OCI-LY7 (cell line): ENCODE measurements around the gene SLC6A6. TPM values are rescaled to one million over a fixed set of nuclear protein-coding genes. Genes with fewer than 3 reads are reported as not detected.

Experiments
- BruUV-seq: library from RNA; stranded (reverse); fragments of 400-500 nt; replicated peaks from 2 replicates; lab custom pipeline; 2021; lab: Mats Ljungman, UMichigan
- CTCF ChIA-PET: fragments of 300-600 bp; sonication (Branson Sonifier 250); formaldehyde crosslinking; loops from one replicate; lab custom pipeline; 2022; ENCODE audit warnings: antibody characterized with exemption; ENCODE audit not compliant: unreplicated experiment; lab: Charles Lee
- POLR2A ChIA-PET: fragments of 300-600 bp; sonication (Branson Sonifier 250); formaldehyde crosslinking; loops from one replicate; lab custom pipeline; 2022; ENCODE audit warnings: antibody characterized with exemption; lab: Charles Lee
- DNase-seq: peaks from one replicate; pipeline ENCODE4 v3.0.0-alpha.2; 2015; ENCODE audit warnings: low spot score
- H2AFZ ChIP-seq: fragments of 200-600 bp; sonication (generic), shearing (Covaris generic); 2 replicates; pipeline ENCODE4 v1.6.1; 2014; ENCODE audit warnings: mild to moderate bottlenecking, antibody characterized with exemption, low read length, moderate library complexity
- H3K27ac ChIP-seq: fragments of 200-600 bp; sonication (generic); 2 replicates; pipeline ENCODE4 v1.5.1; 2014; ENCODE audit warnings: mixed run types, low read depth, mild to moderate bottlenecking, moderate library complexity, low read length, inconsistent platforms; ENCODE audit not compliant: poor library complexity, severe bottlenecking
- H3K36me3 ChIP-seq: fragments of 200-600 bp; sonication (generic); 2 replicates; pipeline ENCODE4 v1.6.1; 2014; ENCODE audit warnings: mild to moderate bottlenecking, antibody characterized with exemption, low read length, moderate library complexity, mixed read lengths; ENCODE audit not compliant: insufficient read depth
- H3K4me1 ChIP-seq: fragments of 200-600 bp; sonication (generic); 2 replicates; pipeline ENCODE4 v1.5.1; 2014; ENCODE audit warnings: mild to moderate bottlenecking, low read length; ENCODE audit not compliant: insufficient read depth, poor library complexity, severe bottlenecking
- H3K4me2 ChIP-seq: fragments of 200-600 bp; sonication (generic); 2 replicates; pipeline ENCODE4 v1.6.1; 2014; ENCODE audit warnings: mild to moderate bottlenecking, low read length
- H3K4me3 ChIP-seq: fragments of 200-600 bp; sonication (generic); 2 replicates; pipeline ENCODE4 v1.5.1; 2014; ENCODE audit warnings: mild to moderate bottlenecking, low read depth, low read length; ENCODE audit not compliant: poor library complexity, severe bottlenecking
- H3K79me2 ChIP-seq: fragments of 200-600 bp; sonication (generic); 2 replicates; pipeline ENCODE4 v1.6.1; 2016; ENCODE audit warnings: low read depth, mild to moderate bottlenecking, low read length, moderate library complexity, mixed read lengths; ENCODE audit not compliant: insufficient read depth
- H3K9me2 ChIP-seq: fragments of 200-600 bp; sonication (generic); 2 replicates; pipeline ENCODE4 v1.6.1; 2016; ENCODE audit warnings: mild to moderate bottlenecking, low read length, mixed read lengths; ENCODE audit not compliant: insufficient read depth
- H3K9me3 ChIP-seq: fragments of 200-600 bp; sonication (generic); 2 replicates; pipeline ENCODE4 v1.6.1; 2014; ENCODE audit warnings: mild to moderate bottlenecking, mixed run types, low read length, mixed read lengths
- H4K20me1 ChIP-seq: fragments of 200-600 bp; sonication (generic); 2 replicates; pipeline ENCODE4 v1.6.1; 2014; ENCODE audit warnings: mild to moderate bottlenecking, antibody characterized with exemption, low read length, moderate library complexity, mixed read lengths; ENCODE audit not compliant: insufficient read depth
- CTCF ChIP-seq: fragments of 200-600 bp; sonication (generic); conservative IDR thresholded peaks from 2 replicates; pipeline ENCODE4 v1.5.1; 2014; ENCODE audit warnings: mild to moderate bottlenecking, antibody characterized with exemption, low read length, moderate library complexity, mixed read lengths
- EZH2phosphoT487 ChIP-seq: fragments of 200-600 bp; sonication (generic); IDR thresholded peaks from 2 replicates; pipeline ENCODE4 v1.6.1; 2018; ENCODE audit warnings: low read depth, borderline replicate concordance, mild to moderate bottlenecking, mixed run types, antibody characterized with exemption, low read length, moderate library complexity, mixed read lengths
- intact Hi-C: fragments of 100-400 bp; cut with micrococcal nuclease; formaldehyde crosslinking; loops from one replicate; pipeline ENCODE4 v1.10.0; 2022; ENCODE audit not compliant: unreplicated experiment
- total RNA-seq, 2 experiments: library from RNA; depleted of rRNA in 1 of 2; stranded (reverse); fragments of >200 nt in 1 of 2; shearing (Covaris generic) in 1 of 2; gene quantifications; 2 replicates each; pipeline ENCODE4 v1.2.3, GENCODE V29; 2014 to 2022

SLC6A6 gene
- total RNA-seq, 2 experiments from 2014 or later: 43.0 to 51.8 TPM

GRCh38 chr3:14480207-14481017 lies 78.0 kb downstream of the SLC6A6 start:
- POLR2A ChIA-PET: no interaction called here
- TF ChIP-seq EZH2phosphoT487 (no peak), CTCF (no peak)
- H3K36me3 ChIP-seq: peaks cover 96% of the 10 kb centered on the region
- no peaks in the 10 kb centered on the region for H3K9me2 ChIP-seq
- CTCF ChIA-PET: no interaction called here
- H3K9me3 ChIP-seq: no peaks in the 10 kb centered on the region
- no peak overlapping the region for H3K27ac ChIP-seq
- no peak overlapping the region for H3K4me3 ChIP-seq
- H2AFZ ChIP-seq: no peak overlapping the region
- intact Hi-C loops: no loop called here
- H3K79me2 ChIP-seq: no peaks in the 10 kb centered on the region
- no peak overlapping the region for H3K4me2 ChIP-seq
- no peaks in the 10 kb centered on the region for H4K20me1 ChIP-seq
- no peak for DNase-seq
- no peaks in the 10 kb centered on the region for H3K4me1 ChIP-seq
- no TSS peak for BruUV-seq

- Histone ChIP-seq H3K79me2 (no peaks in the 10 kb centered on the region), H3K36me3 (peaks cover 96% of the 10 kb centered on the region), H3K9me3 (no peaks in the 10 kb centered on the region), H3K9me2 (no peaks in the 10 kb centered on the region), H3K4me1 (no peaks in the 10 kb centered on the region), H2AFZ (no peak overlapping the region), H3K27ac (no peak overlapping the region), H3K4me2 (no peak overlapping the region), H3K4me3 (no peak overlapping the region), H4K20me1 (no peaks in the 10 kb centered on the region)
- TF ChIP-seq CTCF (no peak), EZH2phosphoT487 (no peak)
- DNase-seq: no peak
- intact Hi-C loops: no loop called here
- CTCF ChIA-PET: no interaction called here
- POLR2A ChIA-PET: no interaction called here
- BruUV-seq: no TSS peak
Observed at GRCh38 chr3:14481018-14481645, 78.7 kb downstream of the SLC6A6 start.

GRCh38 chr3:14481646-14482036 lies 79.2 kb downstream of the SLC6A6 start:
- Histone ChIP-seq H2AFZ (no peak overlapping the region), H3K4me2 (no peak overlapping the region), H3K9me2 (no peaks in the 10 kb centered on the region), H3K4me1 (no peaks in the 10 kb centered on the region), H3K4me3 (no peak overlapping the region), H3K79me2 (no peaks in the 10 kb centered on the region), H4K20me1 (no peaks in the 10 kb centered on the region), H3K36me3 (peaks cover 96% of the 10 kb centered on the region), H3K9me3 (no peaks in the 10 kb centered on the region), H3K27ac (no peak overlapping the region)
- BruUV-seq: no TSS peak
- intact Hi-C loops: no loop called here
- CTCF ChIA-PET: interaction anchor here (0.6 kb wide), 1 partner anchor 28 kb away, joined by 4 read pairs; no protein-coding TSS in a partner anchor
- no peak for TF ChIP-seq CTCF
- TF ChIP-seq EZH2phosphoT487: no peak
- no peak for DNase-seq
- POLR2A ChIA-PET: no interaction called here
